ENCODE data around the gene RPP25. TPM values are rescaled to one million over a fixed set of nuclear protein-coding genes. Genes with fewer than 3 reads are reported as not detected.
"Not testable (repeated sequence)": the region's sequence is repeated elsewhere in the genome, so short reads cannot be mapped to it uniquely, and the experiment has no call there.

The RPP25 gene
- total RNA-seq, 2 donors from 2014 or later = 9.1 to 11.5 TPM

- intact Hi-C loops (cut with DNase I) = no loop called here
- WGBS, 2 donors = 0 to 1% methylated on average over 14 to 18 of the region's 18 CpGs
- Histone ChIP-seq H3K27ac (peak overlapping the region; percentile 84 to 98 (median 95)), H3K4me1 (peaks cover 29% of the 10 kb centered on the region), H3K4me3 (peak overlapping the region; percentile 92 to 100), H3K9me3 (no peaks in the 10 kb centered on the region), H3K36me3 (replicated peaks in 1 of 2; ENCODE audit: insufficient read depth in 1 of 2, low read depth in 2 of 2) (no peaks in the 10 kb centered on the region), H3K27me3 (no peaks in the 10 kb centered on the region)
- peak; percentile 34 for ATAC-seq
- TF ChIP-seq POLR2A (IDR thresholded peaks at IDR 0.05) = no peak
- TF ChIP-seq CTCF (IDR thresholded peaks at IDR 0.05) = no peak
- DNase-seq = no peak
Measured at GRCh38 chr15:74937272-74937589, 19.3 kb downstream of the RPP25 start.

- H3K36me3 ChIP-seq (replicated peaks in 1 of 2; ENCODE audit: insufficient read depth in 1 of 2, low read depth in 2 of 2); DNase-seq; H3K9me3 ChIP-seq; H3K27me3 ChIP-seq; ATAC-seq; intact Hi-C loops (cut with DNase I); H3K27ac ChIP-seq; H3K4me3 ChIP-seq: not testable (repeated sequence)
- H3K4me1 ChIP-seq = peaks cover 29% of the 10 kb centered on the region
- 82 to 86% methylated on average over 3 of the region's 3 CpGs for WGBS, 2 donors
Measured at GRCh38 chr15:74935193-74935592, 21.4 kb downstream of the RPP25 start.

GRCh38 chr15:74933573-74933972 lies 23.0 kb downstream of the RPP25 start:
- ATAC-seq = no peak
- no peak for DNase-seq
- WGBS, 2 donors = 13 to 22% methylated on average over 2 of the region's 2 CpGs
- Histone ChIP-seq H3K36me3 (replicated peaks in 1 of 2; ENCODE audit: insufficient read depth in 1 of 2, low read depth in 2 of 2) (peaks cover 0 to 6% of the 10 kb centered on the region in 2 donors), H3K27me3 (no peaks in the 10 kb centered on the region), H3K4me3 (no peak overlapping the region), H3K9me3 (no peaks in the 10 kb centered on the region), H3K27ac (no peak overlapping the region), H3K4me1 (peaks cover 33% of the 10 kb centered on the region)
- intact Hi-C loops (cut with DNase I) = no loop called here
- no peak for TF ChIP-seq CTCF (IDR thresholded peaks at IDR 0.05)
- no peak for TF ChIP-seq POLR2A (IDR thresholded peaks at IDR 0.05)

GRCh38 chr15:74928771-74929198 lies 27.8 kb downstream of the RPP25 start:
- no peaks in the 10 kb centered on the region for H3K27me3 ChIP-seq
- H3K9me3 ChIP-seq = no peaks in the 10 kb centered on the region
- no peak overlapping the region for H3K4me3 ChIP-seq
- peaks cover 4% of the 10 kb centered on the region for H3K4me1 ChIP-seq
- DNase-seq (no peak), ATAC-seq (no peak)
- intact Hi-C loops (cut with DNase I) = no loop called here
- 89 to 91% methylated on average over 5 of the region's 5 CpGs for WGBS, 2 donors
- TF ChIP-seq POLR2A (IDR thresholded peaks at IDR 0.05) = no peak
- TF ChIP-seq CTCF (IDR thresholded peaks at IDR 0.05) = no peak
- H3K27ac ChIP-seq = no peak overlapping the region
- peaks cover 0 to 15% of the 10 kb centered on the region in 2 donors for H3K36me3 ChIP-seq (replicated peaks in 1 of 2; ENCODE audit: insufficient read depth in 1 of 2, low read depth in 2 of 2)

GRCh38 chr15:74924525-74924924 lies 32.0 kb downstream of the RPP25 start:
- no peak for ATAC-seq
- 89 to 92% methylated on average over 3 of the region's 3 CpGs for WGBS, 2 donors

More at GRCh38 chr15:74924525-74924924, 32.0 kb downstream of the RPP25 start:
- Histone ChIP-seq H3K4me3 (no peak overlapping the region), H3K27me3 (no peaks in the 10 kb centered on the region), H3K9me3 (no peaks in the 10 kb centered on the region), H3K27ac (no peak overlapping the region), H3K36me3 (replicated peaks in 1 of 2; ENCODE audit: insufficient read depth in 1 of 2, low read depth in 2 of 2) (peaks cover 0 to 34% of the 10 kb centered on the region in 2 donors), H3K4me1 (peaks cover 2% of the 10 kb centered on the region)
- intact Hi-C loops (cut with DNase I) = no loop called here
- DNase-seq = no peak
- TF ChIP-seq POLR2A (IDR thresholded peaks at IDR 0.05) (no peak), CTCF (IDR thresholded peaks at IDR 0.05) (no peak)

Measured in body of pancreas (tissue), 4 donors.